Activated CD4-positive, alpha-beta memory T cell treated with anti-CD3 and anti-CD28 coated beads for 36 hours (primary cell): ENCODE results near the gene SLC5A5. TPM values are rescaled to one million over a fixed set of nuclear protein-coding genes. Genes with fewer than 3 reads are reported as not detected.

Source experiments
- CTCF ChIA-PET: fragments of 350-600 bp; sonication (Branson Sonifier 250); formaldehyde crosslinking; loops from one replicate; lab custom pipeline; 2021; ENCODE audit warnings: antibody characterized with exemption, inconsistent platforms; lab: Charles Lee
- POLR2A ChIA-PET: fragments of 350-600 bp; sonication (Branson Sonifier 250); formaldehyde crosslinking; loops from one replicate; lab custom pipeline; 2021; ENCODE audit warnings: antibody characterized with exemption; lab: Charles Lee
- DNase-seq: peaks from one replicate; pipeline ENCODE4 v3.0.0-alpha.2; 2020
- H3K27ac Mint-ChIP-seq: one replicate; pipeline ENCODE4 v1.8.0; 2021; ENCODE audit warnings: mixed read lengths
- H3K27me3 Mint-ChIP-seq: one replicate; pipeline ENCODE4 v1.8.0; 2021; ENCODE audit warnings: mixed read lengths
- H3K36me3 Mint-ChIP-seq: one replicate; pipeline ENCODE4 v1.8.0; 2021; ENCODE audit warnings: mixed read lengths
- H3K4me1 Mint-ChIP-seq: one replicate; pipeline ENCODE4 v1.8.0; 2021; ENCODE audit warnings: low read depth, mixed read lengths
- H3K4me3 Mint-ChIP-seq: one replicate; pipeline ENCODE4 v1.8.0; 2021; ENCODE audit warnings: mild to moderate bottlenecking, mixed read lengths
- H3K9me3 Mint-ChIP-seq: one replicate; pipeline ENCODE4 v1.8.0; 2021; ENCODE audit warnings: mixed read lengths
- intact Hi-C: fragments of 100-400 bp; cut with micrococcal nuclease; formaldehyde crosslinking; loops from one replicate; pipeline ENCODE4 v1.15.1; 2023
- total RNA-seq, 2 experiments: library from RNA; stranded (reverse); gene quantifications; one replicate each; pipeline ENCODE4 v1.2.3, GENCODE V29; 2021

Gene SLC5A5
- total RNA-seq, 2 experiments from 2014 or later: 0.87 to 1.0 TPM

DNA sequence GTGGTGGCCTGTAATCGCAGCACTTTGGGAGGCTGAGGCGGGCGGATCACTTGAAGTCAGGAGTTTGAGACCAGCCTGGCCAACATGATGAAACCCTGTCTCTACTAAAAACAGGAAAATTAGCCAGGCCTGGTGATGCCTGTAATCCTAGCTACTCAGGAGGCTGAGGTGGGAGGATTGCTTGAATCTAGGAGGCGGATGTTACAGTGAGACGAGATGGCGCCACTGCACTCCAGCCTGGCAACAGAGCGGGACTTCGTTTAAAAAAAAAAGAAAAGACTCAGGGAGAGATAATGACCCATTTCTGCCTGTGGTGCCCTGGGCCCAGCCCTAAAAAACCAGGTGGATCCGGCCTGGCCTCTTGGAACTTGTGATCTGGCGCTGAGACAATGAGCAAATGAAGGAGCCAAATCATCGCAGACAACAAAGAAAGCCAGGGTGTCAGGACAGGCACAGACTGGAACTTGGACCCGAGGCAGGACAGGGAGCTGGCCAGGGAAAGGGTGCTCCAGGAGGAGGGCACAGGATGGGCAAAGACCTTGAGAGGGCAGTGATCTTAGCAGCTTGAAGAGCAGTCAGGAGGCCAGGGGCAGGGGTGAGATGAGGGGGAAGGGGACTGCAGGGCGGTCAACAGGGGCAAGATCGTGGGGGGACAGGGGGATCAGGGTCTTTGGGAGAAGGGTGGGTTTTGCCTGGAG is 23.0 kb upstream of the SLC5A5 start:
- intact Hi-C loops: loop anchor here (1.0 kb wide), 1 partner anchor 11 kb away; the partner anchor contains the start of gene RPL18A
- ChIA-PET POLR2A (interaction anchor here (0.5 to 6.8 kb wide), 6 partner anchors 14 to 464 kb away, joined by 3 to 99 read pairs (median 4); partner anchors contain the start of genes CCDC124 and RPL18A), CTCF (interaction anchor here (1.0 to 5.9 kb wide), 3 partner anchors 11 to 88 kb away, joined by 3 to 63 read pairs (median 9); partner anchors contain the start of genes CCDC124 and RPL18A)
- Mint-ChIP-seq H3K4me3 (peak overlapping the region; percentile 93), H3K9me3 (peaks cover 4% of the 10 kb centered on the region), H3K4me1 (peaks cover 56% of the 10 kb centered on the region), H3K27ac (peak overlapping the region; percentile 97), H3K36me3 (peaks cover 24% of the 10 kb centered on the region), H3K27me3 (peaks cover 2% of the 10 kb centered on the region)
- peak; percentile 49 for DNase-seq

DNA sequence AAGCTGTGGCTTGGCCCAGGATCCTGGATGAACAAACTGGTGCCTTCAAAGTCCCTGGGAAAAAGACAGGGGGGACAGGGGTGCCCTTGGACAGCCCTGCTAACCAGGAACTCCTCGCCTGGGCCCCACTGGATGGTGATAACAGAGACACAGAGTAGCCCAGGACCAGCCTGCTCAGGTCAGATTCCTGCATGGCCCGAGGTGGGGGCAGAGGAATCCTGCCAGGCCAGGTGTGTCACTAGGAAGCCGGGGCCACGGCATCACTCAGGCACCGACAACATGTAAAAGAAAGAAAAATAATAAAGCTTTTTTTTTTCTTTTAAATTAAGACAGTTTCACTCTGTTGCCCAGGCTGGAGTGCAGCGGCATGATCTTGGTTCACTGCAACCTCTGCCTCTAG is 17.7 kb upstream of the SLC5A5 start:
- no peak overlapping the region for H3K27ac Mint-ChIP-seq
- intact Hi-C loops: no loop called here
- H3K4me3 Mint-ChIP-seq: no peak overlapping the region
- DNase-seq: no peak
- CTCF ChIA-PET: interaction anchor here (1.1 to 4.2 kb wide), 6 partner anchors 9 to 358 kb away, joined by 3 to 41 read pairs (median 9); partner anchors contain the start of gene CCDC124
- peaks cover 3% of the 10 kb centered on the region for H3K36me3 Mint-ChIP-seq
- H3K9me3 Mint-ChIP-seq: peaks cover 4% of the 10 kb centered on the region
- POLR2A ChIA-PET: no interaction called here
- H3K4me1 Mint-ChIP-seq: peaks cover 27% of the 10 kb centered on the region
- H3K27me3 Mint-ChIP-seq: no peaks in the 10 kb centered on the region

DNA sequence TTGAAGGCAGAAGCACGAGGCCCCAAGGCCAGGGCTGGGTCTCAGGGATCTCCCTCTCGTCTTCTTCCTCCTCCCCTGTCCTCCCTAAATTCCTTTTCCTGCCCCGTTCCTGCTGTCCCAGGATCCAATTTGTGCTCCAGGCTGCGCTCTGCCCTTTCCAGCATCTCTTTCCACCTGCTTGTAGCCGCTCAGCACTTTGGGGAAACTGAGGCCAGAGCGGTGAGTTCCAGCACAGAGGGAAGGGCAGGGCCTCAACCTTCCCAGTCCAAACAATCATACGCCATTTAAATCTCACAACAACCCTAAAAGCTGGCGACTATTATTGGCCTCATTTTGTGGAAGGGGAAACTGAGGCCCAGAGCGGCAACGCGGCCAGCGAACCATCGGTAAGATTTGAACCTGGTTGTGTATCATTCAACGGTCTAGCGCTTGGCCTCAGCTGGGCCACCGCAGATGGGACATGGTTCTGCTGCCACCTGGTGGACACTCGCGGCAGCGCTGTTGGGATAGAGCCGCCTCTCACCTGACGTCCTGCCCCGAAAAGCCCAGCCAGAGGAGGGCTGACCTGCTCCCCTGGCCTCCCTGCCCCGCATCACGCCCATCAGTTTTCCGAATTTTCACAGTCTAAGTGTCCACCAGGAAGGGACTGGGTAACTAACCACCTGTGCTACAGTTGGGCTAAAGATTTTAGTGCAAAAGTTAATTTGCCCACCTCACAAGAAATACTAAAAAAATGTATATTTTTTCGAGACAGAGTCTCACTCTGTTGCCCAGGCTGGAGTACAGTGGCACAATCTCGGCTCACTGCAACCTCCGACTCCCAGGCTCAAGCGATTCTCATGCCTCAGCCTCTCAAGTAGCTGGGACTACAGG is 16.2 kb upstream of the SLC5A5 start:
- peak; percentile 95 for DNase-seq
- ChIA-PET POLR2A (interaction anchor here (1.2 to 1.9 kb wide), 2 partner anchors 31 to 77 kb away, joined by 3 to 6 read pairs; partner anchors contain the start of gene CCDC124), CTCF (interaction anchor here (0.6 to 4.2 kb wide), 24 partner anchors 7 to 594 kb away, joined by 3 to 41 read pairs (median 4); partner anchors contain the start of genes B3GNT3 and CCDC124)
- peaks cover 4% of the 10 kb centered on the region for H3K9me3 Mint-ChIP-seq
- H3K27ac Mint-ChIP-seq: peak overlapping the region; percentile 34
- H3K36me3 Mint-ChIP-seq: peaks cover 13% of the 10 kb centered on the region
- intact Hi-C loops: loop anchor here (1.0 to 5.0 kb wide), 4 partner anchors 71 to 359 kb away; partner anchors contain the start of gene MAP1S
- peak overlapping the region; percentile 53 for H3K4me3 Mint-ChIP-seq
- H3K4me1 Mint-ChIP-seq: peaks cover 24% of the 10 kb centered on the region
- H3K27me3 Mint-ChIP-seq: peaks cover 3% of the 10 kb centered on the region

GRCh38 chr19:17859533-17860330 is 12.0 kb upstream of the SLC5A5 start, which contains the start of gene RPL18A:
Gene RPL18A (plus strand): TSS chr19:17859910. CDS start chr19:17859957, 47 bp downstream.
- peaks cover 3% of the 10 kb centered on the region for H3K27me3 Mint-ChIP-seq
- H3K4me1 Mint-ChIP-seq: peaks cover 41% of the 10 kb centered on the region
- H3K27ac Mint-ChIP-seq: peak within 1 kb of the TSS; percentile 99
- no peaks in the 10 kb centered on the region for H3K9me3 Mint-ChIP-seq
- CTCF ChIA-PET: interaction anchor here (0.6 to 4.0 kb wide), 36 partner anchors 8 to 451 kb away, joined by 3 to 186 read pairs (median 4); partner anchors contain the start of genes CCDC124, JAK3, MAP1S and SLC5A5
- peak within 1 kb of the TSS; percentile 100 for H3K4me3 Mint-ChIP-seq
- DNase-seq: peak; percentile 100
- peaks cover 43% of the 10 kb centered on the region for H3K36me3 Mint-ChIP-seq
- intact Hi-C loops: loop anchor here (1.0 to 5.0 kb wide), 5 partner anchors 11 to 142 kb away; partner anchors contain the start of gene MAP1S
- POLR2A ChIA-PET: interaction anchor here (0.6 to 7.8 kb wide), 16 partner anchors 10 to 454 kb away, joined by 3 to 99 read pairs (median 4); partner anchors contain the start of genes BST2, CCDC124, FCHO1 and JAK3

- intact Hi-C loops: no loop called here
- Mint-ChIP-seq H3K4me3 (peak overlapping the region; percentile 100), H3K9me3 (no peaks in the 10 kb centered on the region), H3K27ac (peak overlapping the region; percentile 99), H3K4me1 (peaks cover 38% of the 10 kb centered on the region), H3K27me3 (peaks cover 3% of the 10 kb centered on the region), H3K36me3 (peaks cover 43% of the 10 kb centered on the region)
- POLR2A ChIA-PET: interaction anchor here (0.9 to 7.8 kb wide), 5 partner anchors 11 to 108 kb away, joined by 3 to 99 read pairs (median 40); partner anchors contain the start of genes CCDC124, JAK3 and SLC5A5
- CTCF ChIA-PET: interaction anchor here (0.7 to 4.0 kb wide), 10 partner anchors 11 to 406 kb away, joined by 3 to 186 read pairs (median 12); partner anchors contain the start of genes CCDC124, JAK3 and SLC5A5
- DNase-seq: no peak
These were observed 11.3 kb upstream of the SLC5A5 start for GRCh38 chr19:17860331-17860992.

DNA sequence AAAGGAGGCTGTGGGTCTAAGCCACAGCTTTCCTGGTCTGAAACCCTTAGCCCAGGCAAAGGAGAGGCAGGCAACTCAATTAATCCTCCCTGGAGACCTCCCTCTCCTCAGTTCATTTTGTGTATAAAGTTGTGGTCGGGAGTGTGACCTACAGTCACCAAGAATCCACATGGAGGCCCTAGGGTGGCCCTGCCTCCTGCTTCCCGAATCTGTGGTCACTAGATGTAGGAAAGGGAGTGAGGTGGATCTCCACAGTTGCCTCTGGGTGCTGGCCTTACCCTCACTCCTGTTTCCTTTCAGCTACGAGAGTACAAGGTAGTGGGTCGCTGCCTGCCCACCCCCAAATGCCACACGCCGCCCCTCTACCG is 10.8 kb upstream of the SLC5A5 start:
- POLR2A ChIA-PET: interaction anchor here (0.6 to 7.8 kb wide), 5 partner anchors 11 to 134 kb away, joined by 3 to 99 read pairs (median 40); partner anchors contain the start of genes CCDC124, JAK3 and SLC5A5
- Mint-ChIP-seq H3K27ac (peak overlapping the region; percentile 99), H3K36me3 (peaks cover 46% of the 10 kb centered on the region), H3K9me3 (no peaks in the 10 kb centered on the region), H3K4me3 (peak overlapping the region; percentile 100), H3K4me1 (peaks cover 35% of the 10 kb centered on the region), H3K27me3 (peaks cover 3% of the 10 kb centered on the region)
- no peak for DNase-seq
- CTCF ChIA-PET: interaction anchor here (1.0 to 4.0 kb wide), 6 partner anchors 11 to 406 kb away, joined by 3 to 186 read pairs (median 26); partner anchors contain the start of genes CCDC124, JAK3 and SLC5A5
- intact Hi-C loops: no loop called here

- POLR2A ChIA-PET: interaction anchor here (0.6 to 7.8 kb wide), 4 partner anchors 10 to 133 kb away, joined by 3 to 99 read pairs (median 66); partner anchors contain the start of genes CCDC124, JAK3 and SLC5A5
- peak overlapping the region; percentile 99 for H3K27ac Mint-ChIP-seq
- H3K36me3 Mint-ChIP-seq: peaks cover 46% of the 10 kb centered on the region
- DNase-seq: no peak
- H3K27me3 Mint-ChIP-seq: peaks cover 3% of the 10 kb centered on the region
- peaks cover 35% of the 10 kb centered on the region for H3K4me1 Mint-ChIP-seq
- H3K9me3 Mint-ChIP-seq: no peaks in the 10 kb centered on the region
- CTCF ChIA-PET: interaction anchor here (0.6 to 4.0 kb wide), 4 partner anchors 10 to 71 kb away, joined by 3 to 186 read pairs (median 18); partner anchors contain the start of genes CCDC124 and SLC5A5
- peak overlapping the region; percentile 100 for H3K4me3 Mint-ChIP-seq
- intact Hi-C loops: no loop called here
These were observed 10.0 kb upstream of the SLC5A5 start for GRCh38 chr19:17861542-17862402.

GRCh38 chr19:17862711-17863519 is 8.8 kb upstream of the SLC5A5 start:
- ChIA-PET CTCF (interaction anchor here (0.6 to 1.0 kb wide), 3 partner anchors 8 to 76 kb away, joined by 3 read pairs; partner anchors contain the start of gene CCDC124), POLR2A (interaction anchor here (1.0 to 7.8 kb wide), 6 partner anchors 9 to 112 kb away, joined by 3 to 99 read pairs (median 12); partner anchors contain the start of genes CCDC124, FCHO1, JAK3 and SLC5A5)
- Mint-ChIP-seq H3K4me1 (peaks cover 35% of the 10 kb centered on the region), H3K27me3 (peaks cover 3% of the 10 kb centered on the region), H3K9me3 (no peaks in the 10 kb centered on the region), H3K36me3 (peaks cover 46% of the 10 kb centered on the region), H3K27ac (peak overlapping the region; percentile 99), H3K4me3 (peak overlapping the region; percentile 37)
- no peak for DNase-seq
- intact Hi-C loops: no loop called here
